GM23248 (cell line): ENCODE data around the gene UHRF2.

Experiments
- EZH2 ChIP-seq: fragments of 200-600 bp; sonication (generic); IDR thresholded peaks from 2 replicates; pipeline ENCODE4 v1.6.1; 2018; ENCODE audit warnings: antibody characterized with exemption, mild to moderate bottlenecking; ENCODE audit not compliant: insufficient read depth, poor library complexity, severe bottlenecking
- EZH2phosphoT487 ChIP-seq: fragments of 200-600 bp; sonication (generic); IDR thresholded peaks from 2 replicates; pipeline ENCODE4 v1.6.1; 2018; ENCODE audit warnings: antibody characterized with exemption, moderate library complexity, mild to moderate bottlenecking, low read depth; ENCODE audit not compliant: insufficient read depth

DNA sequence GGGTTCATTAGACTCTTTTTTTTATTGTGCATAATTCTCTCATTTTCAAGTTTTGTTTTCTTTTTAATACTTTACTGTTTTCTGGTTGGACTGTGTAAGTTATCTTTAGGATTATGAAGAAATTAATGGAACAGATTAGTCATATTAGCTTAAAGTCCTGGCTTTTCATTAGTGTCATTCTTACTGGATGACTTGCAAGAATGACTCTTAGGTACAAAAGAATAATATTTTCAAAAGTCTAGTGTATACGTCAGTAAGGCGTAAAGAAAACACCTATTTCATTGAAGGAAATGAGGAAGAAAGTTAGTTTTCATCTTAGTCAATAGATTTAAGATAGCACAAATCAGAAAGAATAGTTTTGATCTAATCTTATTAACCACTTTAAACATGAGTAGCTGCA is 20.4 kb downstream of the UHRF2 start:
- TF ChIP-seq EZH2: no peak
- no peak for TF ChIP-seq EZH2phosphoT487
